GOT3 (cell line): ENCODE results near the gene HPCAL1.

Experiments used
- DNase-seq: peaks from one replicate; lab custom pipeline; 2025; ENCODE audit warnings: mixed read lengths; lab: John Stamatoyannopoulos, UW

Gene HPCAL1

DNA sequence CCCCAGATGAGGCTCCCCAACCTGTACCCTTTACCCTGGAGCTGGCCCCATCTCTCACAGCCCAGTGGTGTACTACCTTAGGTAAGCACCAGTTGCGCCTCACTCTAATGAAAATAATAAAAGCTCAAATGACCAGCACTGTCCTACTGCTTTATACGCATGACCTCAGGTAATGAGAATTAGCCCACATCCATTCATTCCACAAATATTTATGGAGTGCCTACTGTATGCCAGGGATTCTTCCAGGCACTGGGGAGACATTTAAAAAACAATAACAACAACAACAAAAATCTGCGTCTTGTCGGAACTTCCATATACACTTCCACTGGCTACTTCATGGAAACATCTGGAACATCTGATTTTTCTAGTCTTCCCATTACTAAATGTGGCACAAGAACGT is 20.8 kb downstream of the HPCAL1 start:
- DNase-seq: no peak

DNA sequence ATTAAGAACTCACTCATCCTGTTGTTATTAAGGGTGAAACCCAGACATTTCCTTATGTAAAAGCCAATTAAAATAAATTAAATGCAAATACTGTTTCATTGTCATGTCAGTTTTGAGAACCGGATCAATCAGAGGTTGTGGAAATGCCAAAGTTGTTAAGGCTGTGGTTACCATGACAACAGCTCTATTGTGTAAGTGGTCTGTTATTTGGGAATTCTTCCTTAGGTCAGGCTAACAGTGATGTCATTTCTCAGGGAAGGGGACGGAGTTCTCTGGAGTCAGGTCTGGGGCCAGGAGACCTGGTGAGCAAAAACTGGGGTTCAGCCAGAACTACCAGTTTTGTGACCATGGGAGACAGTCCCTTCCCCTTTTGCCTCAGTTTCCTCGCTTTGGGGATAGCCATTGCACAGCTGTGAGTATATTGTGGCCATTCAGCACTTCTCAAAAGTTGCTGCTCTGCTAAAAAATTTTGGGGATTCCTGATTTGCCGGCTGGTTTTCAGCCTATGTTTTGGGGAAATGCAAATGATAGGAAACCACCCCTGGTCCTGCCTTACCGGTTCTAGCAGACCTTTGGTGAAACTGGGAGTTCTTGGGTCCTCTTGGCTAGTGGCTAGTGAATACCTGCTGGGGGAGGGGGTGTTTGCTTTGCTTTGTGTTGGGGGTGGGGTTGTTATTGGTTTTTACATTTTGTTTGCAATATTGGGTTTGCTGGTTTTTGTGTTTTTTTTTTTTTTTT is 21.6 kb downstream of the HPCAL1 start:
- DNase-seq: no peak

DNA sequence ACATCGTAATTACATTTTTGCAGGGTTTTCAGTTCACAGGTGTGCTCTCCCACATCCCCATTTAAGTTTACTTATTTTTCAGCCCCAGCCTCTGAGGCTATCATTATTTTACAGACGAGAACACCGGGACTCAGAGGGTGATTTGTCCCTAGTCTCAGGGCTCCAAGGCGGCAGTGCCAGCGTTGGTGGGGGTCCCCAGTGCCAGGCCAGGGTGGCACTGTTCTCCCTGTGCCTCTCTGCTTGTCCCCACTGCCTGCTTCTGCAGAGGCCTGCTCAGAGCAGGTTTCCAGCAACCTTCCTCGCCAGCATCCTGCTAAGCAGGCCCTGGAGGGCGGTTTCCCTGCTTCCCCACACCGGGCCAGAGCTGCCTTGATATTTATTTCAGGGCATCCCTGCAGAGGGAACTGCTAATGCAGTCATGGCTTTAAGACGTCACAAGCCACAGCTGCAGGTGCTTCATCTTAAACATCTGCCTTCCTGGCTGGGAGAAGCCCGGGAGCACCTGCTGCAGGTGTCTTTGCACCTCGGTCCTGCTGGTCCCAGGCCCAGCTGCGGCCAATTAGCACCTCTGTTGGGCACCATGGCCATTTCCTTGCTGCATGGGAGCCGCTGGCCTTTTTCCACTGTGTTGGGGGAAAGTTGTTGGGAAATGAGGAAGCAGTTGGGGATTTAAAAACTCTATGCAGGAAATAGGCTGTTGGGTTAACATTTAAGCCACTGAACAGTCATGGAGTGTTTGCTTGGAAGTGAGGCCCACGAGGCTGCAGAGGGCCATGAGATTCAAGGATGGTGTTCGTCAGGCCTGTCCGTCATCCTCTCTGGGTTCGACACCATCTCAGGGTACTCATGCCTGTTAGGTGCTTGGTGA is 22.8 kb downstream of the HPCAL1 start:
- no peak for DNase-seq

DNA sequence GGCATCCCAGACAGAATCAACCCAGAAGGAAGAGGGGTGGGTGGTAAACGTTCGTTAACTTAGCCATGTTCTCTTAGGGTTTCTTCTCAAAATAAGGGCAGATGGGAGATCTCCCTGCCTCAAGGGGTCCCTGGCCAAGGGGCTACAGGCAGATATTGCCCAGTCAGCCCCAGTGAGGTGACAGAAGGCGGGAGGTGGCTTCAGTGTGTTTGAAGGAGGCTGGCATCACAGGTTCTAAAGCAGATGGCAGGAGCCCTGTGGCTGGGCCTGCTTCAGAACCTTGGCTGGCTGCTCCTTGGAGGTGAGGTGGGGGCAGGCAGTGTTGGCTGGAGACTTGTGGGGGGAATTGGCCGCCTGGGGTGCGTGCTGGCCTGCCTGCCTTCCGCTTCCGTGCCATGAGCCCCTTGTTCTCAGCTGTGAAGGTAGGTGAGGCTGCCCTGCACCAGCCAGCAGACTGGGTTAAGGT is 23.5 kb downstream of the HPCAL1 start:
- no peak for DNase-seq

DNA sequence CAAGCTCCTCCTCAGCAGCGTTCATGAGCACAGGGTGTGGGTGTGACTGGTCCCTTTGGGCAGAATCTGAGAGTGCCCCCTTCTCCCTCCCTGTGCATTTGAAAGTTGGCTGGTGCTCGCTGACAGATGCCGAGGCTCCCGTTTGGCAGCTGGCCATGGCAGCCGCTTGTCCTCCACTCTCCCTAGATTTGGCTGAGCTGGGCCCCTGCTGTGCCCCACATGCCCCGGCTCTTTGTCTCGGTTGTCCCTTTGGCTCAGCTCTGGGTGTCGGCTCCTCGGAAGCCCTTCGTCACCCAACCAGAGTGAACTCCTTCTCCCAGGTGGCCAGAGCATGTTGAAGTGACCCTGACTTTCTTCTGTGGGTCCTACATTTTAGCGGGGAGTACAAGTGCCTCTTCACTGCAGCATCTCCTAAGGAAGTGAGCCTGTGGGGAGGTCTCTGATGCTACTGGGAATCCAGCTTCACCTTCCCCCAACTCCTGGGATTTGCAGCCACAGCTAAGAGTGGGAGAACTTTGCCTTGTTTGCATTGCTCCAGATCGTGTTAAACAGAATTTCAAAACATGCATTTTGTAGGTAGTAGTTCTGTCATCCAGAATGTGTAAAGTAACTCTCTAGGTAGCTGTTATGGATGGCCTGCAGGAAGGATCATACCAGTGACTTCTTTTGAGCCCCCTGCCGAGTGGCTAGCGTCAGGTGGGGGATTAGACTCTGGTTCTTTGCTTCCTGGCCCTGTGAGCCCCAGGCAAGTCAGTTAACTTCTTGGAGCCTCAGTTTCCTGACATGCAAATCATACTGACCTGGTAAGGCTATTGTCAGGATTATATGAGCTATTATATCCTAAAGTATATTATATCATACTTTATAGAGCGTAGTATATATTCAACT is 24.2 kb downstream of the HPCAL1 start:
- DNase-seq: no peak

DNA sequence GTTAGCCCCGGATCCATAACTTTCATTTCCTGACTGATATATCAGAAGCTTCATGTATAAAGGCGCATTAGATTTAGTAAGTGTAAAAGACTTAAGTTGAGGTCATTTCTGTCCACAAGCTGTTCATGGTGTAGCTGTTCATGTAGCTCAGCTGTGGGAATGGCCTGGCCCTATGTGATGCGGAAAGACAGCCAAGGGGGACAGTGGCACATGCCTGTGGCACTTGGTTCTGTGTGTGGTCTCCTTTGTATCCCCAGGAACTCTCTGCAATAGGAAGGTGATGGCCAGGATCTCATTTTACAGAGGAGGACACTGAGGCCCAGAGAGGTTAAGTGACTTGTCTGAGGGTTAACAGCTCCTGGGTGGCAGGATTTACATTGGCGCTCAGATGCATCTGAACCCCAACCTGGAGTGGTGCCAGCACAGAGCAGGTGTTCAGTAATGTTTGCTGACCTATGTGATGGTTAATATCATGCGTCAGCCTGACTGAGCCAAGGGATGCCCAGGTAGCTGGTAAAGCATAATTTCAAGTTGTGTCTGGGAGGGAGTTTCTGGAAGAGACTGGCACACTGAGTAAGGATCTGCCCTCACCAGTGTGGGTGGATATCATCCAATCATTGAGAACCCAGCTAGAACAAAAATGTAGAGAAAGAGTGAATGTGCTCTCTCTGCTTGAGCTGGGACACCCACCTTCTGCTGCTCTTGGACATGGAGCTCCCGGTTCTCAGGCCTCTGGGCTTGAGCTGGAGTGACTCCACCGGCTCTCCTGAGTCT is 25.4 kb downstream of the HPCAL1 start:
- DNase-seq: no peak

DNA sequence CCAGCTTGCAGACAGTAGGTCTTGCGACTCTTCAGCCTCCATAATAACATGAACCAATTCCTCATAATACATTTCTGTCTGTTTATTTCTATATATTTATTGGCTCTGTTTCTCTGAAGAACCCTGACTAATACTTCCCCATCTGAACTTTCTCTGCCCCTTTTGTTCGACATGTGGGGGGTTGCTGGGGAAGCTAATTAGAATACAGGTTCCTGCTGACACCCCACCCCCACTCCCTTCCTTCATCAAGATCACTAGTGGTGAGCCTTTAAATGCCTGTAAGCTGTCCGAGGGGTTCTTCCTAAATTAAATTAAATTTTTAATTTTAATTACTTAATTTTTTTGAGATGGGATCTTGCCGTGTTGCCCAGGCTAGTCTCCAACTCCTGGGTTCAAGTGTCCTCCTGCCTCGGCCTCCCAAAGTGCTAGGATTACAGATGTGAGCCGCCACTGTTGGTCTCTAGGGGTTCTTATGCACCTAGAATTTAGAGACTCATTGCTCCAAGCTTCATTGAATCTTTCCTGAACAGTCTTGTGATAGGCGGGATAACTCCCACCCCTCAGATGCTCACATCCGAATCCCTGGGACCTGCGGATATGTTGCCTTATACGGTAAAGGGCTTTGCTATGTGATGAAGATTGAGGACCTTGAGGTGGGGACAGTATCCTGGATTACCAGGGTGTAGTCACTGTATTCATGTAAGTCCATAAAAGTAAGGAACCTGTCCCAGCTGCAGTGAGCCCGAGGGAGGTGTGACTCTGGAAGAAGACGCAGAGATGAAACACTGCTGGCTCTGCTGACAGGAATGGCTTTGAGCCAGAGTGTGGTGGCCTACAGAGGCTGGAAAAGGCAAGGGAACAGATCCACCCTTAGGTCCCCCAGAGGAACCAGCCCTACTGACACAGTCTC is 26.2 kb downstream of the HPCAL1 start:
- no peak for DNase-seq

DNA sequence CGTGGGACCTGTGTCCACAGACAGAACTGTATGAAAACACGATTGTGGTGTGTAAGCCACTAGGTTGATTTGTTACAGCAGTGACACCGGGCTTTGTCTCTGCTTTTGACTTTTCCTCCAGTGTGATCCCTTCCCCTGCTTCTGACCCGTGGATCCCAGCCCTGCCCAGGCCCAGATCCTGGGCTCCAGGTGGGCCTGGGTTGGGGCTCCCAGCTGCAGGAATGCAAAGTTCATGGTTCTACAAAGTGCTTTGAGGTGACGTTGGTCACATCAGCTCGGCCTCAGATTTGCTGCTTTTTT is 26.8 kb downstream of the HPCAL1 start:
- no peak for DNase-seq

DNA sequence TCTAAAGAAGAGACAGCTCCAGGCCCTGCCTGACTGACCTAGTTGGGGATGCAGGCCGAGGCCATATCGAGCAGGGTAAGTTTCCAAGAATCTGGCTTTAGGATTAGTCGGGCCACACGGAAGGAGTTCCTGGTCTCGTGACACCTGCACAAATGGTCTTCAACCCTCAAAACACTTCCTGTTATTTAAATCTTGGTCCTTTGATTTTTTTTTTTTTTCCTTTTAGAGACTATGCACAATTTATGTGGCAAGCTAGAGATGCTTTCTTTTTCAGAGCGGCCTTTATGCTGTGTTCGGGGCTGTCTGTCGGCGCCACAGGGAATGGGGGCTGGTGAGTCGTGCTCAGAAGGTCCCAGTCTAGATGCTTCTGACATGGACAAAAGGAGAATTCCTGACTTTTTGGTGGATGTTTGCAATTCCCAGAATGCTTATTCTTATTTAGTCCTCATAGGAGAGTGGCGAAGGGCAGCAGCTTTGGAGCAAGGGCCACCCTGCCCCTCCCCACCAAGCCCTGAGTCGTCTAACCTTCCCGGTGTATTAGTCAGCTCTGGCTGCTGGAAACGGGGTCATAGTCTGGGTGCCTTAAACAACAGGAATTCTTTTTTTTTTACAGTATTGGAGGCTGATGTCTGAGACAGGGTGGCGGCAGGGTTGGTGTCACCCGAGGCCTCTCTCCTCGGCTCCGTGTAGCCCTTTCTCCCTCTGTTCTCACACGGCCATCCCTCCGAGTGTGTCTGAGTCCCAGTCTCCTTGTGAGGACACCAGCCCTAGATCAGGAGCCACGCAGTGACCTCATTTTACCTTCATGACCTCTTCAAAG is 27.4 kb downstream of the HPCAL1 start:
- DNase-seq: no peak

DNA sequence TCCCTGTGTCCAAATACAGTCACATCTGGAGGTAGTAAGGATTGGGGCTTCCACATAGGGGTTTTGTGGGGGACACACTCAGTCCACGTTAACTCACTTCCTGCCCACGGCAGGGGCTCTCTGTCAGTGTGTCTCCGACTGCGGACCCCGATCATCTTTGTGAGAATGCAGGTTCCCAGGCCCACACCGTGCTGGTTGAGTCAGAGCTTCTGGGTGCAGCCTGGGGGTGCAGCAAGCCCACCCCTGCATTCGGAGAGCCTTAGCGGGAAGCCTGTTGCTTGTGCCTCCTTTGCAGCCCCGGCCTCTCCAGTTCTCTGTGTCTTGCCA is 28.0 kb downstream of the HPCAL1 start:
- DNase-seq: no peak

DNA sequence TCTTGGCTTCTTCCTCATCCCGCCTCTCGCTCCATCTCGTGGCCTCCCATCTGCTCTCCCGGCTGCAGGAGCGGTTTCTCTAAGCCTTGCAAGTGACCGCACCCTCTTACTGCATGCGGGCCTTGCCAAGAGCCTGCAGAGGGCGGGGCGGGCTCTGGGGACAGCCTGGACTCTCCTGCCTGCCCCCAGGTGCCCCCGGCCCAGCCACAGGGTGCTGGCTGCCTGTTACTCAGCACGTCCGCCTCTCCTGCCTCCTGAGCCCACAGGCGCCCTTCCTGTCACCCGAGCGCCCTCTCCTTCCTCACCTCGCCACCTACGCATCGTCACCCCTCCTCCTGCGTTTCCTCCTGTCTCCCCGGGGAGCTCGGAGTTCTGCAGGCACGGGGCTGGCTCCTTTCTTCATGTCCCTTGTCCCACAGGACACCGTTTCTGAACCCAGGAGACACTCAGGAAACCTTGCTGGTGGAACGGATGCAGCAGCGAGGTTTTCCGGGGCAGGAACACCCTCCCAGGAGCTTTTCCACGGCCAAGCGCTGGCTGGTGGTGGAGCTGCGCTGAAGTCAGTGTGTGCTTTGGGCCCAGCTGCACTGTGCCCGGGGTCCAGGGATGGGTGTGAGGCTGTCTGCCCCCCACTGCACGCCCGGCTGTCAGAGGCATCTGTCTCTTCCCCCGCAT is 28.5 kb downstream of the HPCAL1 start:
- no peak for DNase-seq

DNA sequence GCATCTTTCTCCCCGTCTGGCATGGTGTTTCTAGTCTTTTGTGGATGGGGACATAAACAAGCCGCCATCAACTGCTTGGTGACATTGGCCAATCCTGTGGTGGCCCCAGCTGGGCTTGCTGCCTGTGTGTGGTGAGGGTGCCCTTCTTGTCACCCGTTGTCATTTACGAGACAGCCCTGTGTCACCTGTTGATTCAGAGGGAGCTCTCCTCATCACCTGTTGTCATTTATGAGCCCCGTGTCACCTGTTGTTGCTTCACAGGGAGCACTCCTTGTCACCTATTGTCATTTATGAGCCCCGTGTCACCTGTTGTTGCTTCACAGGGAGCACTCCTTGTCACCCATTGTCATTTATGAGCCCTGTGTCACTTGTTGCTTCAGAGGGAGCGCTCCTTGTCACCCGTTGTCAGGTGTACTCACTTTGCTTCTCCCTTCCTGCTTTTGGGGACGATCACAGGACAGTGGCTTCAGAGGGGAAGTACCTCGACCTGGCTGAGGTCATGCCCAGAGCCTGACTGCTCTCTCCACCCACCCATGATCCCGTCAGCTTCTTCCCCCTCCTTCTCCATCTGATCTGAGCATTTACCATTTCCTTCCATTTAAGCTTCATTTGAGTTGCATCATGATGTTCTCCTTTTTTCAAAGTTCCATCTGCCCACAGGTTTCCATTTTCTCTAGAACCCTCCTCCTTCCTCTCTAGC is 29.1 kb downstream of the HPCAL1 start:
- DNase-seq: no peak

DNA sequence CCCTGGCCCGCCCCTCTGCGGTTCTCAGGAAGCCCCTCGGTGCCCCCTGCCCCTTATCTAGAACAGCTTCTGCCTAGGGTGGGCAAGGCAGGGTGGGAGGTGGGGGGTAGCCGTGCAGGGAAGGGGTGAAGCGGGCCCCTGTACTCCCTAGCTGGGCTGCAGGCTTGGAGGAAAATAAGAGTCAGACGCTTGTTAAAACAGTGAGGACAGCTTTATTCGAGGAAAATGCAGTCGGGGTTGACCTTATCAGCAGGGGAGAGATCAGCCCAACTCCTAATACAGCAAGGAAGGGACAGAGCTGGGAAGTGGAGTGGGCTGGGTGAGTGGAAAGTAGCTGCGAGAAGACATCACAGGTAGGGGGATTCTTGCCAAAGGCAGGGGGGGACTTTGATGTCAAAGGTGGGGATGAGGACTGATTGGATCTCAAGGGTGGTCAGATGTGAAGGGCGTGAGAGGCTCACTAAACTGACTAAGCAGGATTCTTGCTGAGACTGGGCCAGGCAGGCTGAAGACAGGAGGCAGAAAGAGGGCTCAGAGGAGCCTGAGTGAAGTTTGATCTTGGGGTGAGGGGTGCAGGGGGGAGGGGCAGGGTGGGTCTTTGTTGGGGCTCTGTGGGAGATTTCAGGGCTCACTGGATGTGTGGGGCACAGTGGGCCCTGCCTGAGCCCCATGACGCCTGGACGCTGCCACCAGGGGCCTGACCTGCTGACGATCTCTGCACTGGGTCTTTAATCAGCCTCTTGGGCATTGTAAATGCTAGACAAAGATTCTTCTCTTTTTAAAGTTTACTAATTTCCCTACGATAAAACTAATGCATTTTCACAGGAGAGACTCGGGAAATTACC is 29.9 kb downstream of the HPCAL1 start:
- DNase-seq: no peak

DNA sequence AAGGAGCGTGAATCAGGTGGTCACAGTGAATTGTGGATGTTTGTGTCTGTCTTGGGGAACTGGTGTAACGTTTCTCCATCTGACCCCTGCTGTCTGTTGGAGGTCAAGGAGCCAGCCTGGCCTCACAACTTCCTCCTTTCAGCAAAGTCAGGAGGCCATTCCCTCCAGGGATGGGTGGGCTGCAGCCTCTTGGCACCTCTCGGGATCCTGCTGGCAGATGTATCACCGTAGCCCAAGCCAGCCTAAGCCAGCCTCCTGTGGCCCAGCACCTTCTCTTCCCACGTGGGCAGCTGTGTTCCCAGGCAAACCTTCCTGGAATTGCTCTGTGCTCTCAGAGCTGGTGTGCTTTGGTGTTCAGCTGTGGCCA is 30.5 kb downstream of the HPCAL1 start:
- DNase-seq: no peak

DNA sequence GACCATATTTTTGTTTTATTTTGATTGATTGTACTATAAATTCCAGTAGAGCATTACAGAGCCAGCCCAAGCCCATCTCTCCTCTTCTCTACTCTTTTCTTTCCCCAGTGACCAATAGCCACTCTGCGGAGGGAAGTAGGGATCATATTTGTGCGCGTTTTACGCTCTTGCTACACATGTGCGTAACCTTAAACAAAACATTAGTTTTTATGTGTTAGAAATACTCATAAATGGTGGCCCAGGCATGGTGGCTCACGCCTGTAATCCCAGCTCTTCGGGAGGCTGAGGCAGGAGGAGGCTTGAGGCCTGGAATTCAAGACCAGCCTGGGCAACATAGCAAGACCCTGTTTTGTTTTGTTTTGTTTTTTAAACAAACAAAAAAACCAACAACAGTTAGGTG is 31.3 kb downstream of the HPCAL1 start:
- DNase-seq: no peak

DNA sequence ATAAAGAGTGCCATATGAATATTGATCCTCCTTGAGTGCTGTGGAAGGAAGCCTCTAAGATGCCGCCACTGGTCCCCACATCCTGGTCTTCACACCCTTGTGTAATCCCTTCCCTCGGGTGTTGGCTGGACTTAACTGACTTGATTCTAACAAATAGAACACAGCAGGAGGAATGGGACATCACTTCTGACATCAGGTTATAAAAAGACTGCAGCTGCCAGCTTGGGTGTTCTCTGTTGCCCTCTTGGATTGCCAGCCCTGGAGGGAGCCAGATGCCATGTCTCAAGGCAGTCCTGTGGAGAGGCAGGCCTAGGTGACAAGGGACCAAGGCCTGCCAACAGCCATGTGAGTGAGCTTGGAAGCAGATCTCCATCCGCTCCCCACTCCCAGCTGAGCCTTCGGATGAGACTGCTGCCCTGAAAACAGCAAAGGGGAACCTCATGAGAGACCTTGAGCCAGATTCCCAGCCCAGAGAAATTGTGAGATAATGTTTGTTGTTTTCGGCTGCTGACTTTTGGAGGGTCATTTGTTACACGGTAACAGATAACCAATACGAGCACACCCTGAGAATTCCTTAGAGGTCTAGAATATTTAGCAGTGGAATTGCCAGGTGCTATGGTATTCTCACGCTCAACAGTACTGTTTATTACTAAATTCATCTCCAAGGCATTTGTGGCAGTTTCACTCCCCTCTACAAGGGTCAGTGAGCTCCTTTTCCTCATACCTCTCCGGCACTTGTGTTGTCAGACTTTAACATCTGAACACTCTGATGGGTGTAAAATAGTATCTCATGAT is 32.5 kb downstream of the HPCAL1 start:
- no peak for DNase-seq

DNA sequence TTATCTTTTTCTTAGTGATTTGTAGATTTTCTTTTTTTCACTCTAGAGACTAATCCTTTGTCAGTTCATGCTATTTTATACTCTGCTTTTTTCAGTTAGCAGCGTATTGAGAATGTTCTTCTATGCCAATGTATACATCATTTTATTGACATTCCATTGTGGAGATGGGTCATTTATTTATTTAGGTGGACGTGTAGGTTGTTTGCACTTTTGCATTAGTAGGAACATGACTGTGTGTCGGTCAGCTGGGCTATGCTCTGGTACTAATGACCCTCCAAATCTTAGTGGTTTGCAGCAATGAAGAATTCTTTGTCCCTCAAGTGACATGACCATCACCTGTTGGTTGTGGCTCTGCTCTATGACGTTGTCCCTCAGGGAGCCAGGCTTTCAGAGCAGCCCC is 33.6 kb downstream of the HPCAL1 start:
- DNase-seq: no peak
